IPS DF 6.9 (cell line): ENCODE results near the gene HSPA2.

Experiments used
- DNase-seq: peaks from one replicate; pipeline ENCODE4 v3.0.0-alpha.2; 2013; ENCODE audit warnings: low read depth, low spot score
- H3K27ac ChIP-seq: one replicate; pipeline ENCODE4 v1.5.1; 2013; ENCODE audit warnings: low read length, control low read depth
- H3K27me3 ChIP-seq: 2 replicates; pipeline ENCODE4 v1.6.1; 2013; ENCODE audit warnings: mild to moderate bottlenecking, low read length; ENCODE audit not compliant: control insufficient read depth, insufficient read depth
- H3K36me3 ChIP-seq: 2 replicates; pipeline ENCODE4 v1.6.1; 2013; ENCODE audit warnings: low read length; ENCODE audit not compliant: control insufficient read depth, insufficient read depth
- H3K4me1 ChIP-seq: 2 replicates; pipeline ENCODE4 v1.6.1; 2013; ENCODE audit warnings: low read length; ENCODE audit not compliant: control insufficient read depth, insufficient read depth
- H3K4me3 ChIP-seq: 2 replicates; pipeline ENCODE4 v1.5.1; 2013; ENCODE audit warnings: mild to moderate bottlenecking, low read length
- H3K9me3 ChIP-seq: 2 replicates; pipeline ENCODE4 v1.6.1; 2013; ENCODE audit warnings: low read length, inconsistent platforms; ENCODE audit not compliant: control insufficient read depth, insufficient read depth
- WGBS: extraction: QIAGEN DNeasy Blood & Tissue Kit; methylation state at CpG from one replicate; pipeline ENCODE4 v1.1.7; 2013; ENCODE audit warnings: mixed read lengths, missing lambda C conversion rate; ENCODE audit not compliant: insufficient read length, insufficient coverage; 5-methylcytosine and 5-hydroxymethylcytosine counted together

The HSPA2 gene

DNA sequence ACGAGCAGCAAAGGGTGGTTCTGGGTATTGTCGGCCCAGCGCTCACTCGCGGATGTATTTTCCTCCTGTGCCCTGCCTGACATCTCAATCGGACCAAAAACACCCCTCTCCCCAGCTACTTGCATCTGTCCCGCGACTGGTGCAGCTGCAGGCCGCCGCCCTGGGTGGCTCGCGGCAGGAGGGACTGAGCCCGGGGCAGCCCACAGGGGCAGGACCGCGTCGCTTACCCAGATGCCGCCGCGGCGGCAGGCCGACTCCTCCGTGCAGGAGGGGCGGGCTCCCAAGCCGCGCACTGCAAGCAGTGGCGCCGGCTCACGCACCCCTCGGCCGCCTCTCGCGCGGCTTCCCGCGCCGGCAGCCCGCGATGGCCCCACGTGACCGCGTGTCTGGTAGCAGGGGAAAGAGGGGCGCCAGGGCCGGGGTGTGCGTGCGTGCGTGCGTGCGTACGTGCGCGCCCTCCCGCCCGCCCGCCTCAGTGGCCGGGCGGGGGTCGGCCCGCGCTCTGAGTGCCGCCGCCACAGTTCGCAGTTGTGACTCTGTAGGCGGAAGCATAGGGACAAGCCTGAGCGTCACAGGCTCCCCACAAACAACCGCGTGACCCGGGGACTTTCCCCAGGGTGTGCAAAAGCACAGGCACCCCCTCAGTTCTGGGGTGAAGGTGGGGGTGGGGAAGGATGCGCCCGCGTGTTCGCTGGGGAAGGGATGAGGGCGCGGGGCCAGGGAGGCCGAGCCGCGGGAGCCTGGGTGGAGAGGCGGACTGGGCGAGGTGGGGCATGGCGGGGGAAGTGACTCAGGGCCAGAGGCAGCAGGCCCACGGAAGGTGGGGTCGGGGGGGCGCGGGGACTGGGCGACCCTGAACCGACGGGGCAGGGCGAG lies 36.9 kb upstream of the HSPA2 start, which contains the start of gene ZBTB25:
ZBTB25 (minus strand) TSS at position 405 of the 876 bp plus-strand sequence. CDS start 13,305 bp downstream, outside the sequence.
- H3K9me3 ChIP-seq, result no peaks in the 10 kb centered on the region
- WGBS, result no CpG with 5 or more reads among the region's 87 CpGs
- no peaks in the 10 kb centered on the region for H3K27me3 ChIP-seq
- no peak within 1 kb of the TSS for H3K27ac ChIP-seq
- peak; percentile 48 for DNase-seq
- no peaks in the 10 kb centered on the region; the same call in none of the 2 replicates for H3K4me1 ChIP-seq
- no peaks in the 10 kb centered on the region for H3K36me3 ChIP-seq
- peak within 1 kb of the TSS; percentile 78 for H3K4me3 ChIP-seq

DNA sequence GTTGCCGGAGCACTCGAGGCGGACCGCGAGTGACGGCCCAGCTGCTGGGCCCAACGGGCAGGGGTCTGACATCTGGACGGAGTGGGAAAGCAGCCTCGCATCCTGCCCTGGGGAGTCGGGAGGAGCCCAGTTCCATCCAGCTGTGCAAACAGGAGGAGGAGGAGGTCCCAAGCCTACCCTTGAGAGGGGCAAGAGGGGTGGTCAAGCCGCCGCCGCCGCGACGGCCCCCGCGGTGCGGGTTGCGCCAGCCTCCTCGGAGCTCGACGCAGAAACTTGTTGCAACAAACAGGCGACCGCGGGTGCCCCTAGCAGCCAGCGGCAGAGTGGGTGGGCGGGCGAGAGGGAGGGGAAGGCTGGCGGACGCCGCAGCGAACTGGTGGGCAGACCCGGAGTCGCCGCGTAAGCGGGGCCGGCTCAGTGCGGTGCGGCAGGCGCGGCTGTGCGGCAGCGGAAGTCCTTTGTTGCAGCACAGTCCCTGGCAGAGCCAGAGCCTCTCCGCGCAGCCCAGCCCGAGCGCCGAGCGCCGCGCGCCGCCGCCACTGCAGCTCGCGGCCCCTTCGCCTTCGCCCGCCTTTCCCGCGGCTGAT lies 36.1 kb upstream of the HSPA2 start, which contains the start of gene ZBTB1:
ZBTB1 (plus strand) TSS at position 461 of the 587 bp plus-strand sequence. CDS start 16,735 bp downstream, outside the sequence.
- Histone ChIP-seq H3K4me1 (peaks cover 2% of the 10 kb centered on the region), H3K9me3 (no peaks in the 10 kb centered on the region), H3K36me3 (no peaks in the 10 kb centered on the region), H3K27me3 (no peaks in the 10 kb centered on the region), H3K27ac (no peak within 1 kb of the TSS), H3K4me3 (peak within 1 kb of the TSS; percentile 78)
- peak; percentile 41 for DNase-seq
- no CpG with 5 or more reads among the region's 63 CpGs for WGBS

DNA sequence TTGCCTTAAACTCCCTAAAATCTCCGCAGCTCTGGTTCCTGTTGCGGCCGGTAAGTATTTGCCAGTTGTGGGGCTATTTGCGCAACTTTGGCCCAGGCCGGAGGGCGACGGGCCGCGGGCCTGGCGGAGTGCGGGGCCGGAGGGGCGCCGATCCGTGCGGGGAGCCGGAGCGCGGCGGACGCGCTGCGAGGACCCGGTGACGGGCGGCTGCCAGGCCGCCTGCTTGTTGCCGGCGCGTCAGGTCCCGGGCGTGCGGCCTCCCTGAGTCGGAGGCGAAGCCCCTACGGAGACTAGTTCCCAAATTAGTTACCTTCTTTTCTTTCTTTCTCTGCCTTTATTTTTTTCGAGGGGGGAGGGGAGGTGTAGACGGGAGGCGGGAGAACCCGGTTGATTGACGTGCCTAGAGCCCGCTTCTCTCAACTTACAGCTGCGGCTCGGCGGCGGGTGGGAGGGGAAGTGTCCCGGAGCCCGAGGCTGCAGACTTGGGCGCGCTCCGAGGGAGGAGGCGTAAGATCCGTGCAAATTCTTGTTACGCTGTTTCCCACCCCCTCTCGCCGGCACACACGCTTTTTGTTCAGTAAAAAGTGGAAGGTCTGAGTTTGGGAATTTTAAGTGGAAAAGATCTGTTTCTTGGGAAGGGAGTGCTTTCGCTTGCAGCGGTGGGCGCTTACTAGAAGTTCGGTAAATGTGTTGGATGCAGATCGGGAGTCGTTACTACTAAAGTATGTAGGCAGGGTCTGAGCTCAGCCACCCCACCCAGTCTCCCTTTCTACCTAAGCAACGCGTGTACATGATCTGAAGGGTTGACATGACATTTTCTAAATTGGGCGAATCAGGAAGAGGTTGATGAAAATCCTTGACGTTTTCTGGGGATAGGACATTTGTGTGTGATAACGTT lies 35.4 kb upstream of the HSPA2 start:
- Histone ChIP-seq H3K27me3 (no peaks in the 10 kb centered on the region), H3K27ac (no peak overlapping the region), H3K9me3 (no peaks in the 10 kb centered on the region), H3K36me3 (no peaks in the 10 kb centered on the region), H3K4me3 (peak overlapping the region; percentile 78), H3K4me1 (peaks cover 2% of the 10 kb centered on the region)
- peak; percentile 57 for DNase-seq
- WGBS, result no CpG with 5 or more reads among the region's 68 CpGs

DNA sequence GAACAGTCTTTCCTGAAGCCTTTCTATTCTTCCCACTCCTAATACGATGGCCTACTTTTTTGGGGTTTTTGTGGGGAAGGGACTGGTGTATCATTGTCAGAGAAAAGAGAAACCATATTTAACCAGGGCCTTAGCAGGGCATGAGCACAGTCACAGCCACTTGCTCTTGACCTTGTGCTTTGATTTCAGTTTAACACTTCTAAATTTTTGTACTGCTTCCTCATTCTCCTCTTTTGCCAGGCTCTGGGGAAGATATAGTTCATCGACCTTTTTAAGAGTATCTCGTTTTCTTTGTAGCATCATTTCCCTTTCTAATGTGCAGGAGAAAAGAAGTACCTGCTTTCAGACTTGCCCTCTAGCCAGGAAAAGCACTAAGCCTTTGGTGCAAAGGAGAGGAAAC lies 33.8 kb upstream of the HSPA2 start:
- H3K4me3 ChIP-seq, result no peak overlapping the region
- H3K9me3 ChIP-seq, result no peaks in the 10 kb centered on the region
- H3K36me3 ChIP-seq, result no peaks in the 10 kb centered on the region
- H3K27me3 ChIP-seq, result no peaks in the 10 kb centered on the region
- H3K27ac ChIP-seq, result no peak overlapping the region
- H3K4me1 ChIP-seq, result peaks cover 2% of the 10 kb centered on the region
- WGBS, result no CpG with 5 or more reads among the region's 3 CpGs
- no peak for DNase-seq

DNA sequence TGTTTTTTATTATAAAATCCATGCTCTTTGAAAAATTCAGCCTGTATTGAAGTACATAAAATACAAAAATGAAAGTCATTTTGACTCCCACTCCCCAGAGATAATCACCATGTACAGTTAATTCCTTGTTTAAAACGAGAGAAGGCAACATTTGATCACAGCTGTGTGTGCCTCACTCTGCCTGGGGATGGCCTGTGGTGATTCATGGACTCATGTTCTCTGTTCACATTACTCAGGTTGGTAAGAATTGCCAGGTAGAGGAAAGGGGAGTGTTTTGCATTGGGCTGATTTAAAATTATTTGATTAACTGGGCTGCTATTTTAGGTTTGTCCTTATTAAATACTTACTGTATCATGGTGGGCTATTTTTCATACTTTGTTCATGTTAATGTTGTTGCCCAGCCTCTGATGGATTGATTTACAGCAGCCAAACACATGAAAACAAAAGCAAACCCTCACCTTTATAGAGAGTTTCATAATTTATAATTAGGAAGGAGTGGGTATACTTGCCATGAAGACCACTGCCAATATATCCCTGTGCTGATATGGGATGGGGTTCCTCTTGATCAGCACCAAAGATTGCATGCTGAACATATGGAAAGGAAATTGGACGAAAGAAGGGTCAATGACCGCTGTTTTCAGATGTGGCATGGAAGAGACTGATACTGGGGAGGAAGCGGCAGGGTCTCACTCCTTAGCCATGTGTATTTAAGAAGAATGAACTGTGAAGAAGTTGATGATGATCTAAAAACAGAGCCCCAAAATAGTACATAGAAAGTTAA lies 33.0 kb upstream of the HSPA2 start:
- Histone ChIP-seq H3K27me3 (no peaks in the 10 kb centered on the region), H3K4me1 (peaks cover 2% of the 10 kb centered on the region; the same call in 1 of the 2 replicates), H3K36me3 (no peaks in the 10 kb centered on the region), H3K27ac (no peak overlapping the region), H3K4me3 (no peak overlapping the region), H3K9me3 (no peaks in the 10 kb centered on the region)
- DNase-seq, result no peak
- no CpG with 5 or more reads among the region's 4 CpGs for WGBS

DNA sequence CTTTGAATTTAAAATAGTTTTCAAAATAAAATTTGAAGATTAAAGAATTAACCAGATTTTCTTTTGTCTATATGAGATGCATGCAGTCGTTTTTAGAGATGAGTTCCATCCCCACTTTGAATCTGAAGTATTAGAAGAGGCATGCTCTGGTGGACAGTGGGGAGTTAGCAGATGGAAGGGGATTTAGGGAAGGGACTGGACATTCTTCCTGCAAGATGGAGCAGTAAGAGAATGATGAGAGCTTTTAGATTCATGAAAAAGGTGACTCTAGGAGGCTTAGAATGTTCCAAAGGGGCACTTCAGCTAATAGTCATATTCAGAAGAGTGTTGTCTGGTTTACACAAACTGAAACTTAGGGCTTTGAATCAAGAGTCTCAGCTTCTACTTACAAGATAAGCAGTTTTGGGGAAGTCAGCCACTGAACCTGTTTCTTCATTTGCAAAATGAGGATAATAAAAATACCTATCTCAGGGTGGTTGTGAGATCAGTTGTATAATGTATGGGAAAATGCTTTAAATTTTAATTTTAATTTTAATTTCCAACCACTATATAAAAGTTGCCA lies 32.2 kb upstream of the HSPA2 start:
- H3K27ac ChIP-seq, result no peak overlapping the region
- no peaks in the 10 kb centered on the region for H3K27me3 ChIP-seq
- no peak for DNase-seq
- no peaks in the 10 kb centered on the region for H3K9me3 ChIP-seq
- no peaks in the 10 kb centered on the region for H3K36me3 ChIP-seq
- no CpG with 5 or more reads among the region's 1 CpG for WGBS
- peaks cover 2% of the 10 kb centered on the region; the same call in 1 of the 2 replicates for H3K4me1 ChIP-seq
- no peak overlapping the region for H3K4me3 ChIP-seq

DNA sequence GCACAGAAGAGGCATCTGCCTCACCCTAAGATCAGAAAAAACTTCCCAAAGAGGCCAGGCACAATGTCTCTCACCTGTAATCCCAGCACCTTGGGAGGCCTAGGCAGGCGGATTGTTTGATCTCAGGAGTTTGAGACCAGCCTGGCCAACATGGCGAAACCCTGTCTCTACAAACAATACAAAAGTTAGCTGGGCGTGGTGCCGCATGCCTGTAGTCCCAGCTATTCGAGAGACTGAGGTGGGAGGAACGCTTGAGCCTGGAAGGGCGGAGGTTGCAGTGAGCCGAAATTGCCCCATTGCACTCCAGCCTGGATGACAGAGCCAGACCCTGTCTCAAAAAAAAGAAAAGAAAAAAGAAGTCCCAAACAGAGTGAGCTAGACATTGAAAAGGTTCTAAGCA lies 31.5 kb upstream of the HSPA2 start:
- no peaks in the 10 kb centered on the region for H3K36me3 ChIP-seq
- DNase-seq, result no peak
- WGBS, result no CpG with 5 or more reads among the region's 8 CpGs
- H3K27ac ChIP-seq, result no peak overlapping the region
- H3K4me1 ChIP-seq, result peaks cover 2% of the 10 kb centered on the region; the same call in 1 of the 2 replicates
- H3K9me3 ChIP-seq, result no peaks in the 10 kb centered on the region
- H3K4me3 ChIP-seq, result no peak overlapping the region
- no peaks in the 10 kb centered on the region for H3K27me3 ChIP-seq

DNA sequence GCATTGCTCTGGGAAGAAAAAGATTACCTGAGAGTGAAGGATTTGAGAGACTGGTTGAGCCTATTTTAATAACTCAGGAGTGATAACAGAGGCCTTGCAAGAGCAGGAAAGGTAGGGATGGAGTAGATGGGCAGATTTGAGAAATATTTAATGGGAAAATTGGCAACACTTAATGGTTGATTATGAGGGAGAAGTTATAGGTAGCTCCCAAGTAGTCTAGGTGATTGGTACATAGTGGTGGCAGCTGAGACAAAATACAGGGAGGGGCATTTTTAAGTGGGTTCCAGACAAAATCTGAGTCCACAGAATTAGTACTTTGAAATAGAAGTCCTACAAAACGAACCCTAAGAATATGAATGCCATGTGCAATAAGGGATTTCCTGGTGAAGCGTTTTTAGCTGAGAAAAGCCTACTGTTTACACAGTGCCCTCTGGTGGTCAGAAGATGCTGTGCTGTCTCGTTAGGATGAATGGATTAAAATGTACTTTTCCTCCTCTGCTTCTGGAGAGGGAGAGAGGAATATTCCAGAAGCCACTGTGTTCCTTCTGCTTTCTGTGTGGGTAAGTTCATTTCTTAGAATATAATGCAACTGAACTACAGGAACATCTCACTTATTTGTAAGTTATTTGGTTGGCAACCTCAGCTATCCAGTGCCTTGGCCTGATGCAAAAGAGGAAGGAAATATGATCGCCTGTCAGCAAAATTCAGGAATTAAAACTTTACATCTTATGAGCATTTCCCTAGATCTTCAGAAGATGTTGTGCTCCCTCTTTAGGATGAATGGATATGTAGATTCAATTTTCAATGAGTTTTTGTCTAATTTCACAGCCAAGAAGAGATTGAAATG lies 29.5 kb upstream of the HSPA2 start:
- H3K4me1 ChIP-seq, result peaks cover 2% of the 10 kb centered on the region; the same call in 1 of the 2 replicates
- H3K4me3 ChIP-seq, result no peak overlapping the region
- WGBS, result no CpG with 5 or more reads among the region's 4 CpGs
- H3K9me3 ChIP-seq, result no peaks in the 10 kb centered on the region
- H3K27ac ChIP-seq, result no peak overlapping the region
- no peaks in the 10 kb centered on the region for H3K27me3 ChIP-seq
- H3K36me3 ChIP-seq, result no peaks in the 10 kb centered on the region
- DNase-seq, result peak; percentile 57

DNA sequence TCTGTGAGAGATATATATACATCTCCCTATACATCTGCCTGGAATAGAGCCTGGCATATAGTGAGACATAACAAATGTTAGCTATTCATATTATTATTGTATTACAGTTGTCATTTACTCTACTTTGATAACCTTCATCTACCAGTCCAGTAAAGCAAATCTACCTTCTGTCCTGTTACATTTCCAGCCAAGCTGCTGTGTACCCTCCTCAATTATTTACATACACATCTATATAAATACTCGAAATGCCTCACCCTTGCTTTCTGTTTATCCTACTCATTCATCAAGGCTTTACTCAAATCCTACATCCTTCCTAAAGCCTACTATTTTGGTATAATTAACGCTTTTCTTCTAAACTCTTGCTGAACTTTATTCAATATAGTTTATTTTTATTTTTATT lies 27.3 kb upstream of the HSPA2 start:
- no peaks in the 10 kb centered on the region for H3K27me3 ChIP-seq
- peaks cover 2% of the 10 kb centered on the region; the same call in 1 of the 2 replicates for H3K4me1 ChIP-seq
- 100% methylated on average over 1 of the region's 2 CpGs for WGBS
- no peaks in the 10 kb centered on the region for H3K9me3 ChIP-seq
- H3K27ac ChIP-seq, result no peak overlapping the region
- no peaks in the 10 kb centered on the region for H3K36me3 ChIP-seq
- H3K4me3 ChIP-seq, result no peak overlapping the region
- DNase-seq, result no peak
